HG02852 (cell line): Measurements from ENCODE around the gene ALDH7A1.
"Not testable (repeated sequence)": the region's sequence is repeated elsewhere in the genome, so short reads cannot be mapped to it uniquely, and the experiment has no call there.

Experiments
- ATAC-seq: cut with Tn5 transposase; IDR thresholded peaks from one replicate; pipeline ENCODE4 v1.9.1; 2021; ENCODE audit warnings: mild to moderate bottlenecking, moderate library complexity; ENCODE audit not compliant: unreplicated experiment

The ALDH7A1 gene

GRCh38 chr5:126535856-126536545 lies 59.0 kb downstream of the ALDH7A1 start:
- no peak for ATAC-seq

GRCh38 chr5:126534553-126534952 lies 60.5 kb downstream of the ALDH7A1 start:
- no peak for ATAC-seq

GRCh38 chr5:126531543-126532120 lies 63.4 kb downstream of the ALDH7A1 start:
- ATAC-seq: no peak

DNA sequence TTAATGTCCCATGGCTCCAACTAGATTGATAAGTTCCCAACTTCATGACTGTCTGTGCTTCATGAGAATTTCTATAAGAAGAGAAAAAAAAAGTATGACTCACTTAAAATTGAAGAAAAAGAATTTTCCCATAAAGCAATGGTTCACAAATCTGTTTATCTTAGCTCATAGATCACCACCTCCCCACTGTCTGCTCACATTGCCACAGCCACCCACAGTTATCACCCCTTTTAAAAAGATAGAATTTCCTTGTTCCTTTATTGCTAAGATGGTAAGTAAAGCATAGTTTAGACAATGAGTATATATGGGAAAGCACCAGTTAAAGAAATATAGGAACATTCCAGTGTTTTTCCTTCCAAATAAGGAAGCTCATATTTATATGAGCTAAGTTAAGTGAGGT lies 67.1 kb downstream of the ALDH7A1 start:
- no peak for ATAC-seq

DNA sequence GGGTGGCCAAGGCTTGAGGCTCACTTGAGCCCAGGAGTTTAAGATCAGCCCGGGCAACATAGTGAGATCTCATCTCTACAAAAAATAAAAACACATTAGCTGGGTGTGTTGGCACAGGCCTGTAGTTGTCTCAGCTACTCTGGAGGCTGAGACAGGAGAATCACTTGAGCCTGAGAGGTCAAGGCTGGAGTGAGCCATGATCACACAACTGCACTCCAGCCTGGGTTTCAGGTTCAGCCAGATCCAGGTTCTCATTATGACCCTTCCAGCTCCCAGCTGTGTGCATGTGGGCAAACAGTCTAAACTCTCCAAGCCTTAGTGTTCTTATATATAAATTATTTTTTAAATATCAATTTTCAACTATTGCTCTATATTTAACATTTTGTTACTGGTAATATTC lies 67.9 kb downstream of the ALDH7A1 start:
- no peak for ATAC-seq

DNA sequence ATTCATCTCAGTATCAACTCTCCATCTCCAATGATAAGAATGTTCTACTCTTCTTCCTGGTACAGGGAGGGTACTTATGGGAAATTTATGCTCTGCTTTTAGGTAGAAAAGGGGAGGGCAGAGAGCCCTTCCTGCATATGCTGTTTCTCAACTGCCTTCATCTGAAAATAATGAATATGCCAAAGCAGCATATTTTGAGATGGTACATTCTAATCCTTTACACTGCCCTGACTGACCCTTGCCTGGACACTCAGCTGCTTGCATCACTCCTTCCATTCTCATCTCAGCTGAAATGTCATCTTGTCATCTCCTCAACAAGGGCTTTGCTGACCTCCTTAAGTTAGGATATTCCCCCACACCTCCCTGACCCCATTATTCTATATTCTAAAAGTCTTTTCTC lies 68.5 kb downstream of the ALDH7A1 start:
- no peak for ATAC-seq

GRCh38 chr5:126525630-126526245 lies 69.3 kb downstream of the ALDH7A1 start:
- no peak for ATAC-seq

DNA sequence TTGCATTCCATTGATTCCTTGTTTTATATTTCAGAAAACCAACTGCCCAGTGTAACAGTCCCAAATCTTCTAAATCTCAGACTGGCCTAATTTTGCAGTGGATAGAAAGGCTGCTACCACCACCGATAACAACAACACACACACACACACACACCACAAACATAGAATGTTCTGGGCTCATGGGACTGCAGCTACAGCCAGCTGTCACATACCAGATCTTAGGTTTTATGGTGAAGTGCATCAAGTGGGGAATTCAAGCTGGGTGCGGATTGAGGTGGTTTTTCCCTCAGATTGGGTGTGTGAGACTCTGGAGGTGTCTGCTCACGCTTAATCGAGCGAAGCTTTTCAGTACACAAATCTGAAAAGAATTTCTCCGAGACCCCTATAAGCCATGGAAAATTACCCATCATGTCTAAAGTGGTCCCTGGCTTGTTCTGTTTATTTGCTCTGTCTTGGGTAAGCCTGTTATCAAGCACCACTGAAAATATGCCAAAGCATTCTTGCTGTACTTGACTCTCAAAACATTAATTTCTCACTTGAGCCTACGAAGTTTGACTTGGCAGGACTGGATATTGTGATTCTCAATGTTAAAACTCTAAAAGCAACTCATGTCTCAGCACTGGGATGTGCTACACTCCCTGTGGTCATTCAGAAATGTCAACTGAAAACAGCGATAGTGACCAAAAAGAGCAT lies 71.1 kb downstream of the ALDH7A1 start:
- no peak for ATAC-seq

- no peak for ATAC-seq
Observed at GRCh38 chr5:126521130-126521529, 73.9 kb downstream of the ALDH7A1 start.

DNA sequence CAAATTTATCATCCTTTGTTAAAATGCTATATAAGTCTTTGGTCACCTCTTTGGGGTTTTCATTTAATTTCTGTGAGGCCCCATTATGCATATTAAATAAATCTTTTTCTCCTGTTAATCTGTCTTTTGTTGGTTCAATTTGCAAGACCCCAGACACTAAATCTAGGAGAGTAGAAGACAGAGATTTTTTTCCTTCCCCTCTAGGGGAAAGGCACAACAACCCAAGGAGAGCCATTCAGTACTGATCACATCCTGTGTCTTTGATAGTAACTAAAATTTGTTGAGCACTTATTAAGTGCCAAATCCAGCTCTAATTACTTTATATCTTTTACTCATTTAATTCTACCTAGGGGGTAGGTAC lies 74.4 kb downstream of the ALDH7A1 start:
- no peak for ATAC-seq

- ATAC-seq: no peak
Observed at GRCh38 chr5:126519637-126520592, 75.1 kb downstream of the ALDH7A1 start.

DNA sequence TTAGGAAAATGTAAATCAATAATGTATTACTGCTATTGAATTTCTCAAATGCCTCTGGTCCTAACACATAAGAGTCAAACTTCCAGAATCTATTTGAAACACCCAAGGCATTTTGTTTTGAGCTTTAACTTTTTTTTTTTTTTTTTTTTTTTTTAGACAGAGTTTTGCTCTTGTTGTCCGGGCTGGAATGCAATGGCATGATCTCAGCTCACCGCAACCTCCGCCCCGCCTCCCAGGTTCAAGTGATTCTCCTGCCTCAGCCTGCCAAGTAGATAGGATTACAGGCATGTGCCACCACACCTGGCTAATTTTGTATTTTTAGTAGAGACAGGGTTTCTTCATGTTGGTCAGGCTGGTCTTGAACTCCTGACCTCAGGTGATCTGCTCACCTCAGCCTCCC lies 75.8 kb downstream of the ALDH7A1 start:
- ATAC-seq: not testable (repeated sequence)

GRCh38 chr5:126516852-126517251 lies 78.2 kb downstream of the ALDH7A1 start:
- no peak for ATAC-seq

GRCh38 chr5:126516133-126516532 lies 78.9 kb downstream of the ALDH7A1 start:
- no peak for ATAC-seq

DNA sequence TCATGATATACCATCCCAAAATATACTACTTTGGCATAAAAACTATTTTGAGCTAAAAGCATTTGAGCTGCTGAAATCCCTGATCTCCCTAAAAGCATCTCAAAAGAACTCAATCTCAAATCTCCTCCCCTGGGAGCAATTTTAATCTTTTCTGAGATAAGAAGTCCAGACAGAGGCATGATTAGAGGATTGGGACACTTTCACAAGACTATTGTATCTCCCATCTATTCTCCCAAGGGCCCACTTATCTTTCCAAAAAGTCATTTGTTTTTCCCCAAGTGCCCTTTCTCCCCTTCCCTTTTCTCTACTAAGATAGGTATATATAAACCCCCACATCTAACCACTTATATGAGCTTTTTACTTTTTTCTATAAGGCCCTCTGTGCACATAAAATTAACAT lies 79.7 kb downstream of the ALDH7A1 start:
- ATAC-seq: no peak

DNA sequence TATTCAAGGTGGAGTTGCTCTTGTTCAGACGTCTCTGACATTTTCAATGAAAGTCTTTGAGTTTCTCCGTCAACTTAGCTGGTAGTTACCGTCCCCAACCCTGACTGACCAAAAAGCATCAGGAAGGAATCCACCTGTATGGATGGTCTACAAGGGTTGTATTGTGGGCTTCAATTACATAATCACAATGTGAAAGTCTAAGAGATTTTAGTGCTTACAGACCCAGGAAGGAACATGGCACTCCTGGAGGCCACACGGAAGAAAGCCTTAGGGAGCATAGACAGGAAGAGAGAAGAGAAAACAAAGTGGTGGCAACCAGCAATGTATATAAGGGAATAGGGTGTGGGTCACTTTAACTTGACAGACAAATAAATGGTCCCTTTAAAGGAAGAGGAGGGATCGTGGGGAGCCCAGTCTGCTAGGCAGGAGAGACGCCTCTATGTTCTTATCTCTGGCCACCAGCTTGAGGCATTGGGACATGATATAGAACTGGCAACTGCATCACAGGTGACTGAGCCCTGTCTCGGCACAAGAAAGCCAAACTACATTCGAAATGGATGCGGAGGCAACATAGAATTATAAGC lies 80.4 kb downstream of the ALDH7A1 start:
- no peak for ATAC-seq

- ATAC-seq: no peak
Observed at GRCh38 chr5:126514131-126514557, 80.9 kb downstream of the ALDH7A1 start.

DNA sequence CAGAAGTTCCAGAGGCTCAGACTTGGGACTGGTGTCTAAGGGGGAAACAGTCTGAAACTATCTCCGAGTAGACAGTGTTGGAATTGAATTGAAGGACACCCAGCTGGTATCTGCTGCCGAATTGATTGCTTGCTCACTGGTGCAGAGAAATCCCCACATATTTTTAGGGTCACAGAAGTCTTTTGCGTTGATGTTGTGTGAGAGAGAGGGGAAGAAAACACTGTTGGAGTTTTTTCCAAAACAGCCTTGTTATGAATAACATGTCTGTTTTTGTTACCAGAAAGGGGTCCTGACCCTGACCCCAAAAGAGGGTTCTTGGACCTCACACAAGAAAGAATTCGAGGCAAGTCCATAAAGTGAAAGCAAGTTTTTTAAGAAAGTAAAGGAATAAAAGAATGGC lies 81.3 kb downstream of the ALDH7A1 start:
- no peak for ATAC-seq

DNA sequence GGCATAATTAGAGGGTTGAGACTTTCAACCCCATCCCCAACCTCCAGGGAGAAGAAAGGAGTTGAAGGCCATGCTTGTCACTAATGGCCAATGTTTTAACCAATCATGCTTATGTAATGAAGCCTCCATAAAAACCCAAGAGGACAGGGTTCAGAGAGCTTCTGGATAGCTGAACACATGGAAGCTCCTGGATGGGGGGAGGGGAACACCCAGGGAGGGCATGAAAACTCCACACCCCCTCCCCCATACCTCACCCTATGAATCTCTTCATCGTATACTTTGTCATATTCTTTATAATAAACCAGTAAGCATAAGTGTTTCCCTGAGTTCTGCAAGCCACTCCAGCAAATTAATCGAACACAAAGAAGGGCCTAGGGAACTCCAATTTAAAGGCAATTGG lies 81.7 kb downstream of the ALDH7A1 start:
- no peak for ATAC-seq

GRCh38 chr5:126512451-126512850 lies 82.6 kb downstream of the ALDH7A1 start:
- no peak for ATAC-seq
